T-helper 2 cell treated with Interferon-gamma antibody and Interleukin-4, amounts not matched to agents 5 μg/mL and 100 μg/mL, for 36 hours (primary cell): Measurements from ENCODE around the gene OLFML2A.
A peak's percentile ranks its signal among the peaks of the same experiment; 100 is the strongest.

Experiments used
- DNase-seq: peaks from one replicate; pipeline ENCODE4 v3.0.0; 2021; ENCODE audit warnings: low spot score
- H3K27ac Mint-ChIP-seq: one replicate; pipeline ENCODE4 v1.8.0; 2021; ENCODE audit warnings: mild to moderate bottlenecking, mixed read lengths
- H3K27me3 Mint-ChIP-seq: one replicate; pipeline ENCODE4 v1.8.0; 2021; ENCODE audit warnings: low read depth, mixed read lengths
- H3K36me3 Mint-ChIP-seq: one replicate; pipeline ENCODE4 v1.8.0; 2021; ENCODE audit warnings: low read depth, mixed read lengths
- H3K4me1 Mint-ChIP-seq: one replicate; pipeline ENCODE4 v1.8.0; 2021; ENCODE audit warnings: low read depth, mixed read lengths
- H3K4me3 Mint-ChIP-seq: one replicate; pipeline ENCODE4 v1.8.0; 2022; ENCODE audit warnings: mild to moderate bottlenecking, moderate library complexity, mixed read lengths
- H3K9me3 Mint-ChIP-seq: one replicate; pipeline ENCODE4 v1.8.0; 2021; ENCODE audit warnings: mixed read lengths

Gene OLFML2A

DNA sequence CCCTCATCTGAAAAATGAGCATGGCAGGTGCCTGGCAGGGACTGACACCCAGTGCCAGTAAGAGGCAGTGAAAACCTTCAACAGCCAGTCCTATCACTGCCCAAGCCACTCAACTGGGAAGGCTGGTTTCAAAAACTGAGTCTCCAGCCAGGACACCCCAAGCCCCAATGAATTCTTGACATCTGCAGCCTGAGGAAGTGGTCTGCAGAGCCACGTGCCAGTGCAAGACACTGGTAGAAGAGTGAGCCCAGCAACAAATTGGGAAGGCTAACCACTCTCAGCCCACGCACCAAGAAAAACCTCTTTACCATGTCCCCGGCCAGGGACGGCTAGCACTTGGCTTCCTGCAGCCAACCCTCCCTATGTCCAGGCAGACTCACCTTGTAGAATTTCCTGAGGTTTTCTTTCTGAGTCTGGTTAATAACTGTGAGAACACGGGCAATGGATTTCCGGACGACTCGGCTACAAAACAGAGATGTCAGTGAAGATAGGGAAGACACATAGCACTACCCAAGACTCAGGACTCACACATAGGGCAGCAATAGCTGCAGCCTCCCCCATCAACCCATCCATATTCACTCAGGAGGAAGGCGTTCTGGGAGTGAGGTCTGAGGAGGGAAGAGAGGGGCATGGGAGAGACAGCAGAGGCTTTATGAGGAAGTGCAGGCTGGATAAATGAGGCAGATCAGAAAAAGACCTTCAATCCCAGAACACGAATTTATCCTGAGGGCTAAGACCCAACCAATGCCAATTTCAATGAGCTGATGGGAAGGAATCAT, 83.1 kb downstream of the OLFML2A start:
- Mint-ChIP-seq H3K9me3 (no peaks in the 10 kb centered on the region), H3K36me3 (peaks cover 41% of the 10 kb centered on the region), H3K4me1 (peaks cover 20% of the 10 kb centered on the region), H3K27ac (peak overlapping the region; percentile 97), H3K27me3 (no peaks in the 10 kb centered on the region), H3K4me3 (peak overlapping the region; percentile 98)
- DNase-seq: no peak

DNA sequence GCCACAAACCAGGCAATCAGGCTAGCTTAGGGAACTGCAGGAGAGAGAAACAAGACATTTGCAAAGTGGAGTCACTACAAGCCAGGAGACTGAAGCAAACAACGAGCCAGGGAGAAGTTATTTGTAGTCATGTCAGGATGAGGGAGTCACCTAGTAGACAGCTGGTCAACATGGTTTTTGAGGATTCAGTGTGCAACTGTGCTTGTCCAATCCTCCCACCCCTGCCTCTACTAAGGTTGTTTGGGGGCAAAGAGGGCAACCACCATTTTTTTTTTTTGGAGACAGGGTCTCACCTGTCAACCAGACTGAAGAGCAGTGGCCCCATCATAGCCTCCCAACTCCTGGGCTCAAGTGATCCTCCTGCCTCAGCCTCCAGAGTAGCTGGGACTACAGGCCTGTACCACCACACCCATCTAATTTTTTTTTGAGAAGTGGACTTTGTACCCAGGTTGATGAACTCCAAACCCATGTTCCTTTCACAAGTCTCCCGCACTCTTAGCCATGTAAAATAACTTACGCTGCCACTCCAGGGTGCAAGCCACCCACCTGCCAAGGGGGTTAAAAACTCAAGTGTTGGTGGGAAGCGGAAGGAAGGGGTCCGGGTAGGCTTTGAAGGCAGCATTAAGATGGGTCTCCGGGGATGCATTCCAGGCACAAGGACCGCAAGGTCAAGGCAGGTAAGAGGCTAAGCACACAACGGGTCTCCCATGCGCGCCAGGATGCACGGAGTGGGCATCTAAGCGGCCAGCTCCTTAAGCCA, 83.8 kb downstream of the OLFML2A start:
- peak overlapping the region; percentile 97 for H3K27ac Mint-ChIP-seq
- H3K4me1 Mint-ChIP-seq: peaks cover 20% of the 10 kb centered on the region
- H3K36me3 Mint-ChIP-seq: peaks cover 41% of the 10 kb centered on the region
- no peaks in the 10 kb centered on the region for H3K9me3 Mint-ChIP-seq
- H3K4me3 Mint-ChIP-seq: peak overlapping the region; percentile 98
- H3K27me3 Mint-ChIP-seq: no peaks in the 10 kb centered on the region
- no peak for DNase-seq

DNA sequence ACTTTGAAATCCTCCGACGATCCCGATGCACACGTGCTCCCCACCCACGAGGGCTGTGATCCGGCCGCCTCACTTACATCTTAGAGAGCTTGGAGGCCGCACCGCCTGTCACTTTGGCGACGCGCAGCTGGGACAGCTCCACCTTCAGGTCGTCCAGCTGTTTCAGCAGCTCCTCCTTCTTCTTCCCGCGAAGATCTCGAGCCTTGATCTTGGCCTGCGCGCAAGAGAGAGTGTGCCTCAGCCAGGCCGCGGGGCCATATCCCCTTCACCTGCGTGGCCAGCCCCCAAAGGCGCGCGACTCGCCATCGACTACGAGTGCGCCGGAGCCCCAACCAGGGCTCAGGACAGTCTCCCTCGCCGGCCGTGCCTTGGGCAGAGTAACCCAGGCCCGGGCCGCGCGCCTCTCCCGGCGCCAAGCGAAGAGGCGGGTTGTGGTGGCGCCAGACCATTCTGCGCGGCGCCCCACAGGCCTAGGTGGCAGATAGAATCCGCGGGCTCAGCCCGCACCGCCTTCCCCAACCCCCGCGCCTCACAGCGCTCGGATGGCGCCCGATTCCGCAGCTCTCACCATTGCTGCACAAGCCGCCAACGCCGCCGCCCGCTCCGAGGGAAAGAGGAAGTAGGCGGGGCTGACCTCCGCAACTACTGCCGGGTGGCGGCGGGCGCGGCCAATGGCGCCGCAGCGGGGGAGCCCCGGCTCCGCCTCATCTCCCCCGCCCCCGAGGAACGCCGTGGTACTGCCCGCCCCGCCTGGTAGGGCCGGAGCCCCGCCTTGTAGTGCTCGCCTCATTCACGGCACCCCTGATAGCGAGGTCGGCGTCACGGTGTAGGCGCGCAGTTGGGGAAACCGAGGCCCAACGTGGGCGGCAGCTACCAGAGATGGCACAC, 84.7 kb downstream of the OLFML2A start, which contains the start of the genes ARPC5L and RPL35:
TSS of gene ARPC5L (plus strand) at position 789 of the 888 bp plus-strand sequence. CDS start 7,161 bp downstream, outside the sequence.
TSS of gene RPL35 (minus strand) at position 616 of the 888 bp plus-strand sequence. CDS start at position 571, 45 bp downstream.
- Mint-ChIP-seq H3K27me3 (no peaks in the 10 kb centered on the region), H3K4me3 (peak within 1 kb of the TSS; percentile 98), H3K4me1 (peaks cover 20% of the 10 kb centered on the region), H3K27ac (peak within 1 kb of the TSS; percentile 97), H3K36me3 (peaks cover 41% of the 10 kb centered on the region), H3K9me3 (no peaks in the 10 kb centered on the region)
- DNase-seq: peak; percentile 95

DNA sequence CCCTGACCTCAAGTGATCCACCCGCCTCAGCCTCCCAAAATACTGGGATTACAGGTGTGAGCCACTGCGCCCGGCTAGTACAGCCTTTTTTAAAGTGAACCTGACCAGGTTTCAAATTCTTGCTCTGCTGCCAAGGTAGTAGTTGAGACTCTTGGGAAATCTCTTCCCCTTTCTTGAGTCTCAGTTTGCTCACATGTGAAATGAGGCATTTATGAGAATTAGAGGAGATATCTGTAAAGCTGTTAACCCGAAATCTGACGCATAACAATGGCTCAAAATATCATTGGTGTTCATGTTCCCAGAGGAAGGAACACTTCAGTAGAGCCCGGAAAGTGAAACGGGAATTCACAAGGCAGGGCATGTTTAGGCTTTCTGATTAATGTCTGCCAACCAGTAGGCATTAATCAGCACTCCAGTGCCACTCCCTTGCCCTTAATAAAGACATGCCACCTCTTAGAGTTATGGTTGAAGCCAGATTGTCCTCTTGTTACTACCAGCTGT, 86.5 kb downstream of the OLFML2A start:
- Mint-ChIP-seq H3K9me3 (no peaks in the 10 kb centered on the region), H3K36me3 (peaks cover 34% of the 10 kb centered on the region), H3K27ac (peak overlapping the region; percentile 49), H3K4me3 (peak overlapping the region; percentile 68), H3K27me3 (no peaks in the 10 kb centered on the region), H3K4me1 (peaks cover 30% of the 10 kb centered on the region)
- DNase-seq: no peak
